GM20431 (cell line): Measurements from ENCODE around the gene PHKG1.
"Not testable (repeated sequence)": the region's sequence is repeated elsewhere in the genome, so short reads cannot be mapped to it uniquely, and the experiment has no call there.

Experiments used
- in situ Hi-C: fragments of 300-500 bp; cut with MseI, MboI; formaldehyde crosslinking; loops from one replicate; pipeline ENCODE4 v1.15.0; 2020; ENCODE audit warnings: low sequenced_read_pairs; ENCODE audit not compliant: unreplicated experiment

The PHKG1 gene

DNA sequence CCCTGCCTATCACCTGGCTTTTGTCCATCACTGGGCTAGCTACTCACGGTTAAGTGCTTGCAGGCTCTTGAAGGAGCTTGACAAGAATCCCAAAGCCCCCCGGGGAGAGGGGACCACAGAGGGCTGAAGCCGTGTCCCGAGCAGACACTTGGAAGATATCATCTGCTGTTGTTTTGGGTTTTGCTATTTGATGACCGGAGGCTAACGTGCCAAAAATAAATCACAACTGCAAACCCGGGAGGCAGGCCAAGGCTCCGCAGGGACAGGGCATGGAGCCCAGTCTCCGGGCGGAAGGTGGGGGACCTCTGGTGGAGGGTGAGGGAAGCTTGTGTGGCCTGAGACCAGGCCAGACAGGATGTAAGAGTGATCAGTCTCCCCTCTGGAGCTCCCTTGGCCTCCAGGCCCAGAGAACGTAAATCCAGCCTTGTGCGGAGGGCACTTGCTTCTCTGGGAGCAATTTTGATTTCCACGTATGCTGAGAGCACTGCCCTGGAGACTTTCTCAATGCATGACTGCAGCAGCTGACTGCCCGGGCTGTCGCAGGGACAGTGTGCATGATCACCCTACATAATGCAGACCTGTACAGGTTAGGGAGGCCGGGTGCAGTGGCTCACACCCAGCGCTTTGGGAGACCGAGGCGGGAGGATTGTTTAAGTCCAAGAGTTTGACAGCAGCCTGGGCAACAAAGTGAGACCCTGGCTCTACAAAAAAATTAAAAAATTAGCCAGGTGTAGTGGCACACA, at the start of gene PHKG1:
TSS of gene PHKG1 (minus strand) at position 164 of the 743 bp plus-strand sequence. CDS start 4,011 bp downstream, outside the sequence.
- in situ Hi-C loops: no loop called here

DNA sequence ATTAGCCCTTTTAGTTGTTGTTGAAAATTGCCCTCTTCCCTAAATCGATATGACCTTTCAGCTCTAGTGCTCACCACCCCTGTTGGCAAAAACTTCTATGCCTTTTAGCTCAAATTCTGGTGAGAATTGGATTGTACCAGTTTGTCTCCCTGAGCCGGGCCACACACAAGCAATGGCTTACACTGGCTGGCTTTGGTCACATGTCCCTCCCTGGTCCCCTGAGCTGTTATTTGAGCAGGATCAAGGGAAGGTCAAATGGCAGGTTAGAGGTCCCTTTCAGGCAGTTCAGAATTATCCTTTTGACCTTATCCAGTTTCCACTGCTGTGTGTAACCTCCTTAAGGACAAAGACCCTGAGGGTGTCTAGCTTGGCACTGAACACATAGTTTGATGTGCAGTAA, 38.3 kb upstream of the PHKG1 start:
- in situ Hi-C loops: not testable (repeated sequence)

DNA sequence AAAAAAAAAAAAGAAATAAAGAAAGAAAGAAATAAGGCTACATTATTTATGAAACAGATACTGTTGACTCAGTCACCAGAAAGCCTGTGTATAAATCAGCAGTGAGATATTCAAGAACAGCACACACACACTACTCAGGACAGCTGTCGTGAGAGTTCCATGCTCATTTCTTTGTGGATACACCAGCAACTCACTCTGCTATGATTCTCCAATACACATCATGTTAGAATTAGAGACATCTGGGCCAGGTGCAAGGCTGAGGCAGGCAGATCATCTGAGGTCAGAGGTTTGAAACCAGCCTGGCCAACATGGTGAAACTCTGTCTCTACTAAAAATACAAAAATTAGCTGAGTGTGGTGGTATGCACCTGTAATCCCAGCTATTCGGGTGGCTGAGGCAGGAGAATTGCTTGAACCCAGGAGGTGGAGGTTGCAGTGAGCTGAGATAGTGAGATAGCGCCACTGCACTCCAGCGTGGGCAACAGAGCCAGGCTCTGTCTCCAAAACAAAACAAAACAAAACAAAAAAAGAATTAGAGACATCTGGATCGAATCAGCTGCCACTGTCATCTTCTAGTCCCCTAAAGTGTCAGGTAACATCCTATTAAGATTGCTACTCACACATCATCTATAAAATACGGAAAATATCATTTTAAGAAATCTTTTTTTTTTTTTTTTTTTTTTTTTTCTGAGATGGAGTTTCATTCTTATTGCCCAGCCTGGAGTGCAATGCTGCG, 34.7 kb upstream of the PHKG1 start:
- in situ Hi-C loops: no loop called here

DNA sequence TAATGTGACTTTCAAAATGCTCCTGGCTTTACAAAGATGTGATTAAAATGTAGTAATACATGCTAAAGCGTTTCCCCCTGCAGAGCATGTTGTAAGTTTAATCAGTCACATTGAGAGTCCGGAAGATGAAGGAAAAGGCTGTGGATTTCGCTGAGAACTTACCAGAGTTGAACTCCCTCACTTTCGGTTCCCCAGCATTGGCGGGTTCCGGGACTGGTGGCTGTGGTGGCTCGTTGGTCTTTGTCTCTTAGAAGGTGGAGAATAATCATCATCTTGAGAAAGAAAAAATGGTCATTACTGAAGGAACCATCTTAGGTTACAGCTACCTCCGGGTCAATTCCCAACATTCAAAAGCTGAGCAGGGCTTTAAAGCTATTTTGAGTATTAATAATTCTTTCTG, 33.1 kb upstream of the PHKG1 start:
- in situ Hi-C loops: no loop called here

DNA sequence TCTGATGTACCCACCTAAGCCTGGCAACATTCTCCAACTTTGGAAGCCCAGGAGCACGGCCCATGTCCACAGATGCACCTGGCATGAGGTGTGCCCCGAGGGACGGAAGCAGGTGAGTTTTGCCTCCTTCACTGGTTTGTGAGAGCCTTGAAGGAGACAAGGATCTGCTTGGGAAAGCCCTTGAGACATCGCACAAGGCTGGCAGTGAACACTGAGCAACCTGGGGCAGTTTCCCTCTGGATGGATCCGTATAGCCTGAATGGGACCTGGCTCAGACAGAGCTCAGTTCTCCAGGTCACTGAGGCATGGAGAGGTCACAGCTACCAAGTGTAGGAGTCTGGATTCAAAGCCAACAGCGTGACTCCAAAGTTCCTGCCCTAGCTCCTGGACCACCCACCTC, 32.2 kb upstream of the PHKG1 start:
- in situ Hi-C loops: no loop called here

DNA sequence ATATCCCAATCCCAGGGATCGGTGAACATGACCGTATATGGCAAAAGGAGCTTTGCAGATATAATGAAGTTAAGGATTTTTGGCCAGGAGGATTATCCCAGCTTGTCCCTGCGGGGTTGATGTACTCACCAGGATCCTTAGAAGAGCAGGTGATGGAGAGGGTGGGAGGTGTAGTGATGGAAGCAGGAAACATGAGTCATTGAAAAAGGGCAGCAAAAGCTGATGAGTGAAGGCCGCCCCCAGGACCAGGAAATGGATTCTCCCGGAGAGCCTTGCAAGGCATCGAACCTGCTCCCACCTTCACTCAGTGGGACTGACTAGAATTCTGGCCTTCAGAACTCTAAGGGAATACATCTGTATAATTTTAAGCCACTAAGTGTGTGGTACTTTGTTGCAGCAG, 28.7 kb upstream of the PHKG1 start:
- in situ Hi-C loops: no loop called here

DNA sequence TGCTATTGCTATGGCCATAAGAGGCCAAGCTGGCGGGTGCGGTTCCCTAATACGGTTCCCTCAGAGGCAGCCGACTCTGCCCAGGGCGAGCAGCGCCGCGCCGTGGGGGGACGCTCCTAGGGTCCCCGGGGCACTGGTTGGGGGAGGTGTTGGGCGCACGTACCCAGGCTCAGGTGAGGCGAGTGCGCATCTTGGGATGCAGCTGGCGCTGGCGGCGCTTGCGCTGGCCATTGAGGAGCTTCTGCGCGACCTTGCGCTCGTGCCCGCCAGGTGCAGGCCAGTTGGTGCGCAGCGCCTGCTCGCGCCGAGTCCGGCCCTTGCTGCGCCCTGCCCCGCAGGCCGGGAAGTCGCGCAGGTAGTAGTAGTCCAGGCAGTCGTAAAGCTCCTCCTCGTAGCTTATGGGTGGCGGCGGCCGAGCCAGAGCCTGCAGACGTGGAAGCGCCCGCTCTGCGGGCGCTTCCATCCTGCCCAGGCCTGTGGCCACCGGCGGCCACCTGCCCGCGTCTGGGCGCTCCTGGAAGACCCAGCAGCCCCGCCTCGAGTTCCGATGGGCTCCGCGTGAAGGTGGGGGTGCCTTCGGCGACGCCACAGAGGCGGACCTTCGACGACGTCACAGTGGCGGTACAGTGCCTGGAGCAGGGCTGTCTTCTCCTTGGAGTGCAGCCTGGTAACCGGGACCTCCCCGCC, 23.2 kb upstream of the PHKG1 start, which contains the start of gene NUPR2:
TSS of gene NUPR2 (minus strand) at position 566 of the 687 bp plus-strand sequence. CDS start at position 463, 103 bp downstream.
- in situ Hi-C loops: no loop called here

DNA sequence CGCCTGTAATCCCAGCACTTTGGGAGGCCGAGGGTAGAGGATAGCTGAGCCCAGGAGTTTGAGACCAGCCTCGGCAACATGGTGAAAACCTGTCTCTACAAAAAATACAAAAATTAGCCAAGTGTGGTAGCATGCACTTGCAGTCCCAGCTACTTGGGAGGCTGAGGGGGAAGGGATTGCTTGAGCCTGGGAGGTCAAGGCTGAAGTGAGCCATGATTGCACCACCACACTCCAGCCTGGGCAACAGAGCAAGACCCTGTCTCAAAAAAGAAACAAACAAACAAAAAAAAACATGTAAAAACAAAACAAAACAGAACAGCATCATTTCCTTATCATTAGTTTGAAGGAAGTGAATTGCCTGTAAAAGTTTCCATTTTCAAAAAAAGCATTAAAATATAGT, 19.5 kb upstream of the PHKG1 start:
- in situ Hi-C loops: not testable (repeated sequence)

DNA sequence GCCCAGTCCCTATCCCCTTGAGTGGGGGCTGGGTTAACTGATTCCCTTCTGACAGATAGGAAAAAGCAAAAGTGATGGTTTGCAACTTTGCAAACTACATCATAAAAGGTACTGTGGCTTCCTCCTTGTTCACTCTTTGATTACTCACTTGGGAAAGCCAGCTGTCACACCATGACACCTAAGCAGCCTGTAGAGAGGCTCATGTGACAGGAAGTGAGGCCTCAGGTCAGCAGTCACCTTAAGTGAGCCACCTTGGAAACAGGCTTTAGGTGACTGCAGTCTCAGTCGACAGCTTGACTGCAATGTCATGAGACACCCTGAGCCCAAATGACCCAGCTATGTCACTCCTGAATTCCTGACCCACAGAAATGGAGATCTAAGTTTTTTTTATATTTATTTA, 17.9 kb upstream of the PHKG1 start:
- in situ Hi-C loops: no loop called here

DNA sequence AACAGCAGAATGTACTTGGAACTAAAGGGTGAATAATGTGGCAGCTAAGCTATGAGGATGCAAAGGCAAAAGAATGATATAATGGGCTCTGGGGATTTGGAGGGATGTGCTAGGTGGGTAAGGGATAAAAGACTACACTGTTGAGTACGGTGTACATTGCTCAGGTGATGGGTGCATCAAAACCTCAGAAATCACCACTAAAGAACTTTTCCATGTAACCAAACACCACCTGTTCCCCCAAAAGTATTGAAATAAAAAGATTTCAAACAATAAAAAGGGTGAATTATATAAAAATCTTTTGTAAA, 15.2 kb upstream of the PHKG1 start:
- in situ Hi-C loops: no loop called here

DNA sequence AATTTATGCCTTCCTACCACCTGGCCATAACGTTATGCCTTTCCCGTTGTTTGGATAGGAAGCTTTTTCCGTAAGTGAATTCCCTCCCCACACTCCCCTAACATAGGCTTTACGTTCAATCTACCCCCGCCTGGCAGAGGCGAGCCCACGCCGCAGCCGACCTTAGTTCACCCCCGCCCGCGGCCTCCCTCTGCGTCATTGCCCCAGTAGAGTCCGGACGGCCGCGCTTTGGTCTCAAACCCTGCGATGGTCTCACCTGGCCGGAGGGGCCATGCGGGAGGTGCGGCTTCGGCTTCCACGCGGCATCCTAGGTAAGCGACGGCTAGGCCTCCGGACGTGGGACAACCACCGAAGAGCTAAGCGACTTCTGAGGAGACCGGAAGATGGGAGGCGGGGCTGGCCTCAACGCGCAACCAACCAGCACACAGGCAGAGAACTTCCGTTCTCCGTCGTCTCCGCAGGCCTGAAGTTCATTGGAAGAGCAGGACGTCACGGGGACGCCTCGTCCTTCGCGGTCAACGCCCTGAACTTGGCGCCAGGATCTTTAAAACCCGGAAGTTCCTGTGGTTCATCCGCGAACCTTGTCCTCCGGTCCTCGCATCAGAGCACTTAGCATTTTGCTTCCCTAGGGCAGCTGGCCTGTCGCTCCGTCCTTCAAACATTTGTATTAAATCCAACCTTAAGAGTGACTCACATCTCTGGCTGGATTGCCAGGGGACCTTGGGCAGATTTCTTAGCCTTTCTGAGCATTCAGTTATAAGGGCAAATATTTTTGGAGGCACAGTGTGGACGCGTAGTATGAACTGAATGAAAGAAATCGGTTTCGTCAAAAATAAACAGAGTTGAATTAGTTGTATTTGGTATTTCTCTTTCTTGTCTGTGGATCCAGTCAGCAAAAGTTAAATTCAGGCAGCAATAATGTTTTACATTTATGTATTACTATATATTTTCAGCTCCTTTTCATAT, 13.6 kb upstream of the PHKG1 start, which contains the start of gene CHCHD2:
TSS of gene CHCHD2 (minus strand) at position 369 of the 966 bp plus-strand sequence. CDS start at position 306, 63 bp downstream.
- in situ Hi-C loops: no loop called here

DNA sequence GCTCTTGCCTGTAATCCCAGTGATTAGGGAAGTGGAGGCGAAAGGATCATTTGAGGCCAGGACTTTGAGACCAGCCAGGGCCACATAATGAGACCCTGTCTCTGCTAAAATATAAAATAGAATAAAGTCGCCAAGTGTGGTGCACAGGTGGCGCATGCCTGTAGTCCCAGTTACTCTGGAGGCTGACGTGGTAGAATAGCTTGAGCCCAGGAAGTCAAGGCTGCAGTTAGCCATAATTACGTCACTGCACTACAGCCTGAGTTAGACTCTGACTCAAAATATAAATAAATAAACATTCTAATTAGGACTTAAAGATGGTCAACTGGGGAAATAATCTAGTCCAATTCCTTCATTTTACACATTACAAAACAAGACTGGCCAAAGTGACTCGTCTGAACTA, 12.8 kb upstream of the PHKG1 start:
- in situ Hi-C loops: no loop called here

DNA sequence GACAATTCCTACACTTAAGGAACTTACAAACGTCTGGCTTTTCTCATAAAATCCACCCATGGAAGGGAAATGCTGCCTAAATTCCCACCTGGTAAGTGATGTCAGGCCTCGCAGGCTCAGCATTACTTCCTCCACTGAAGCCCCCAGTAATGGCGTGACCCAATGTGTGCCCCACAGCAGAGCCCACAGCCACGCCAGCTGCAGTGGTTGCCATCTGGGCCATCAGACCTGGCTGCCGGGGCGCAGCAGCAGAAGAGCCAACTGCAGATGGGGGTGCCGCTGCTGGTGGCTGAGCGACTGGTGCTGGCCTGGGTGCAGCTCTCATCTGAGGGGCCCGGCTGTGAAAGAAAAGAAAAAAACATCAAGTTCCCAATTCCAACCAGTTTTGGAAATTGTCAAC, 11.4 kb upstream of the PHKG1 start:
- in situ Hi-C loops: not testable (repeated sequence)

DNA sequence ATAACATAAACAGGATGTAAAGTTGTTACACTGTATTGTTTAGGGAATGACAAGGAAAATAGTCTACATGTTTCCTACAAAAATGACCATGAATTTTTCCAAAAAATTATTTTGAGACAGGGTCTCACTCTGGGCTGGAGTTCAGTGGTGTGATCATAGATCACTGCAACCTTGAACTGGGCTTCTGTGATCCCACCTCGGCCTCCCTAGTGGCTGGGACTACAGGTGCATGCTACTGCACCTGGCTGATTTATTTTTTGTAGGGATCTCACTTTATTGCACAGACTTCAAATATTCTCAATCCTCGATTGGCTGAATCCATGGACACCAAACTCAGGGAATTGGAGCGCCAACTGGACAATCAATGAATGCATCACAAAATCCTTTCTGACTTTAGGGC, 6.9 kb upstream of the PHKG1 start:
- in situ Hi-C loops: no loop called here

DNA sequence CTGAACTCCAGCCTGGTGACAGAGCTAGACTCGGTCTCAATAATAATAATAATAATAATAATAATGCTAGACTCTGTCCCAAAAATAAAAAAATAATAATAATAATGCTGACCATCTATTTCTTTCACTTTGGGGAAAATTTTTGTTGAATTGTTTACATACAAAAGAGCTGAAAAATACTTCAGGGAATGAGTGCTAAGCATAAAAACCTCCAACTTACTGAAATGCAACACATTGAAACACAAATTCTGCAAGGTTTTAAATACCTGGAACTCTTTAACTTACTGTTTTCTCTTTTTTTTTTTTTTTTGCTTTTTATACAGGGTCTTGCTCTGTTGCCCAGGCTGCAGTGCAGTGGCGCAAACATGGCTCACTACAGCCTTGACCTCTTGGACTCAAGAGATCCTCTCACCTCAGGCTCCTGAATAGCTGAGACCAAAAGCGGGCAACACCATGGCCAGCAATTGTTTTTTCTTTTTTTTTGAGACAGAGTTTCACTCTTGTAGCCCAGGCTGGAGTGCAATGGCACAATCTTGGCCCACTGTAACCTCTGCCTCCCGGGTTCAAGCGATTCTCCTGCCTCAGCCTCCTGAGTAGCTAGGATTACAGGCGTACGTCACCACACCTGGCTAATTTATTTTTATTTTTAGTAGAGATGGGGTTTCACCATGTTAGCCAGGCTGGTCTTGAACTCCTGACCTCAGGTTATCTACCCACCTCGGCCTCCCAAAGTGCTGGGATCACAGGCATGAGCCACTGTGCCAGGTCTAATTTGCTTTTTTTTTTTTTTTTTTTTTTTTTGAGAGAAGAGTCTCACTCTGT, 5.6 kb upstream of the PHKG1 start:
- in situ Hi-C loops: not testable (repeated sequence)

DNA sequence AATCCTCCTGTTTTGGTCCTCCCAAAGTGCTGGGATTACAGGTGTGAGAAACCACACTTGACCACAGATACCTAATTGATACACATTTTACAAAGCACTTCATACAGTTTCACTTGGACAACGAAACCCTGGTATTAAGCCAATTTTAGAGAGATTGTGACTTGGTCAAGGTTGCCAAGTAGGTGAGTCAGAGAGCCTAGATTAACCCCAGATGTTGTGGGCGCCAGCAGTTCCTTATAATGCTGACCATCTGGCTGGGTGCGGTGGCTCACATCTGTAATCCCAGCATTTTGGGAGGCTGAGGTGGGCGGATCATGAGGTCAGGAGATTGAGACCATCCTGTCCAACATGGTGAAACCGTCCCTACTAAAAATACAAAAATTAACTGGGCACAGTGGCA, 4.9 kb upstream of the PHKG1 start:
- in situ Hi-C loops: no loop called here

DNA sequence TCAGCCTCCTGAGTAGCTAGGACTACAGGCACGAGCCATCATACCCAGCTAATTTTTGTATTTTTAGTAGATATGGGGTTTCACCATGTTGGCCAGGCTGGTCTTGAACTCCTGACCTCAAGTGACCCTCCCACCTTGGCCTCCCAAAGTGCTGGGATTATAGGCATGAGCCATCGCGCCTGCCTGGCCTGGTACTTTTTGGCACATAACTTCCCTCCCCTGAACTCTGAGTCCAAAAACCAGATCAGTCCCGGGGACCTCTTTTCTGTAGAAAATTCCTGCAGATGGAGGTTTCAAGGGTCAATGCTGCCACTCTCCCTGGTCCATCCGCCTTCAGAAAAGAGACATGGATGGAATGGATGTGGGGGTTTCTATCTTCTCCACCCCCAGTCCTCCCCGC, 364 bp downstream of the PHKG1 start:
- in situ Hi-C loops: not testable (repeated sequence)

DNA sequence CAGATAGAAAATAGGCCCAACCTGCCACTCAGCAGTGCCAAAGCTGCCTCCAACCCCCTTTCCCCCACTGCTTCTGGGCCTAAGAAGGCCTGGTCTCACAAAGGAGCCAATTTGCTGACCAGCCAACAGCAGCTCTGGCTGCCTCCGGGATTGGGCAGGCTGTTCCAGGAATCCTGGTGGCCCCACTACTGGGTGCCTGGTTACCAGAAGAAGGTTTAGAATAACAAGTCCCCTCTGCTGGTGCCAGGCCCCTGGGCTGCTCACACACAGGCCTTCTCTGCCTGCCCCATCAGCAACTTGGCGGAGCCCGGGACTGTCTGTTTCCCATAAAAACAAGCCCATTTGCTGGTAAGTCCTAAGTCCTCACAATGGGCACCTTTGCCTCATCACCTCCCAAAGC, 1.2 kb downstream of the PHKG1 start:
- in situ Hi-C loops: no loop called here

DNA sequence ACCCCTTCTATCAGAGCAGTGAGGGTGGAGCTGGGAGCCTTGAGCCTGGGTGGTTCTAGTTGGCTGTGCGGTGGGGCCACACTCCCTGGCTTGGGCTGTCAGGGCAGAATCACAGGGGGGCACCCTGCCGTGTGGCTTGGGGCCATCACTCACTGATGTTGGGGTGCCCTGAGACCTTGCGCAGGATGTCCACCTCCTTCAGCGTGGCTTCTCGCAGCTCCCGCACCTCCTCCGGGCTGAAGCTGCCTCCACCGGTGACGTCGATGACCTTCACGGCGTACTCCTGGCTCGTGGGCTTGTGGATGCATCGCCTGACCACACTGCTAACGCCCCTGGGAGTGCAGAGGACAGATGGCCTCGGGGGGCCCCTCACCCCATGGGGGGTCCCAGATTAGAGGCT, 5.3 kb downstream of the PHKG1 start:
- in situ Hi-C loops: no loop called here
